Measurements from ENCODE around the gene BIN2.

Gene BIN2

DNA sequence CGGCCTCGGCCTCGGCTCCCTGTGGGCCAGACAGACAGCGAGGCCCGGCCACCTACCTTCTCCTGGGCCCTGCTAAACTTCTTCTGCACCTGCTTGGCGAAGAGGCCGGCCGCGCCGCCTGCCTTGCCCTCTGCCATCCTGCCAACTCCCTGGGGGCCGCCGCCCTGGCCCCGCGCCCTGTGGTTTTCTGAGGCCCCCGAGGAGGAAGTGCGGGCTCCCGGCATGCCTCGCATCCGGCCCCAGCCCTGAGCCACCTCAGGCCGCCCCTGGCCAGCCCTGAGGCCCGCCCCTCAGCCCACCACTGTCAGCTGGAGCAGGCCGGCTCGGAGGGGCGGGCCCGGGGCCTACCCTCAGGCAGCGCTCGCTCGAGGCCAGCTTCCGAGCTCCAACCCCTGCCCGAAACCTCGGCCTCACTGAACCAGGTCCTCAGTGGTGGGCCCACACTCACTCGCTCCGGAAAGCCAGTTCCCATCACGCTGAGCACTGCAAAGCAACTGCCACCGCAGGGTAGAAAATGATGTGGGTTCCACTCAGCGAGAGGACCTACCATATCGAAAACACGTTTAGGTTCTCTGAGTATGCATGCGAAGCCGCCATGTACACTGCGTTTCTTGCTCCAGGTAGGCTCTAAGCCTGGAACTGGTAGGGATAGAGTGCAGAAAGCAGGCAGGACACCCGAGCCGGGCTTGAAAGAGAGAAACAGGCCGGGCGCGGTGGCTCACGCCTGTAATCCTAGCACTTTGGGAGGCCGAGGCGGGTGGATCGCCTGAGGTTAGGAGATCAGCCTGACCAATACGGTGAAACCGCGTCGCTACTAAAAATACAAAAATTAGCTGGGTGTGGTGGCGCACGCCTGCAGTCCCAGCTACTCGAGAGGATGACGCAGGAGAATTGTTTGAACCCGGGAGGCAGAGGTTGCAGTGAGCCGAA, at the start of gene BIN2:
Gene BIN2, minus strand, starts transcription at position 209 of the 930 bp plus-strand sequence. Its CDS starts 72 bp downstream, at position 137.
- DNase-seq = peak; percentile 28 to 40

- peak in 1 of 2 donors; percentile 38 for DNase-seq
Measured at GRCh38 chr12:51373187-51373586, 49.2 kb upstream of the BIN2 start.

- DNase-seq = no peak
Measured at GRCh38 chr12:51372021-51372420, 48.0 kb upstream of the BIN2 start.

DNA sequence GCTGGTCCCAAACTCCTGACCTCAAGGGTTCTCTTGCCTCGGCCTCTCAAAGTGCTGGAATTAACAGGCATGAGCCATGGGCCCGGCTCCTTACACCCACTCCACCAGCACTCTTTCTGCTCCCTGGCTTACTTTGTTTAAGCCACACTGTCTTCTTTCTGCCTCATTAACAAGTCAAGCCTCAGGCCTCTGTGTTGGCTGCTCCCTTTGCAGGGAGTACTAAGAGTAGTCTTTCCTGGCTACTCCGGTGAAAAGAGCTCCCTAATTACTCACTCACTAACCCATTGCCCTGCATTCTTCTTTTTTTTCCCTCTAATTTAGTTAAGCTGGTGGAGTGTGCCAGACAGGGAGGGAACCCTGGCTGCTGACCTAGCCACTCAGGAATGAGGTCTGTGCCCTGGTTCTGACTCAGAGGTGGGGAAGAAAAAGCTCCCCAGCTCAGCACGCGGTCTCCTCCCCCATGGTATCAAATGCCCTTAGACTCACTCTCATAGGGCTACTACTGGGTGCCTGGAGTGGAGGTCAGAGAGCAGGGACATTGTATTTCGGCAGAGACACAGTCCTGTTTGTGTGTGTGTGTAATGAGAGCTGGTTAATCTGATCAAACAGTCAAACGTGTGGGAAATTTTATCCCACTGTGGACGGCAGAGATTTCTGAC, 47.5 kb upstream of the BIN2 start:
- DNase-seq = no peak

DNA sequence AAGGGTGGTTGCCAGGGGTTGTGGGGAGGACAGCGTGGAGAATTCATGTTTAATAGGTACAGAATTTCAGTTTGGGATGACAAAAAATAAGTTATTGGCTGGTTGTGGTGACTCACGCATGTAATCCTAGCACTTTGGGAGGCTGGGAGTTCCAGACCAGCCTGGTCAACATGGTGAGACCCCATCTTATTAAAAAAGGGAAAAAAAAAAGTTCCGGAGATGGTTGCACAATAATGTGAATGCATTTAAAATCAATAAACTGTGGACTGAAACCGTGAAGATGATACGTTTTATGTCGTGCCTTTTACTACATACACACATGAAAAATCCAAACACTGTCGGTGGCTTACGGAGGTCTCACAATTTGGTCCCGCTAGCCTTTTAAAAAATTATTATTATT, 46.7 kb upstream of the BIN2 start:
- no peak for DNase-seq

GRCh38 chr12:51369581-51369980, 45.6 kb upstream of the BIN2 start:
- no peak for DNase-seq

DNA sequence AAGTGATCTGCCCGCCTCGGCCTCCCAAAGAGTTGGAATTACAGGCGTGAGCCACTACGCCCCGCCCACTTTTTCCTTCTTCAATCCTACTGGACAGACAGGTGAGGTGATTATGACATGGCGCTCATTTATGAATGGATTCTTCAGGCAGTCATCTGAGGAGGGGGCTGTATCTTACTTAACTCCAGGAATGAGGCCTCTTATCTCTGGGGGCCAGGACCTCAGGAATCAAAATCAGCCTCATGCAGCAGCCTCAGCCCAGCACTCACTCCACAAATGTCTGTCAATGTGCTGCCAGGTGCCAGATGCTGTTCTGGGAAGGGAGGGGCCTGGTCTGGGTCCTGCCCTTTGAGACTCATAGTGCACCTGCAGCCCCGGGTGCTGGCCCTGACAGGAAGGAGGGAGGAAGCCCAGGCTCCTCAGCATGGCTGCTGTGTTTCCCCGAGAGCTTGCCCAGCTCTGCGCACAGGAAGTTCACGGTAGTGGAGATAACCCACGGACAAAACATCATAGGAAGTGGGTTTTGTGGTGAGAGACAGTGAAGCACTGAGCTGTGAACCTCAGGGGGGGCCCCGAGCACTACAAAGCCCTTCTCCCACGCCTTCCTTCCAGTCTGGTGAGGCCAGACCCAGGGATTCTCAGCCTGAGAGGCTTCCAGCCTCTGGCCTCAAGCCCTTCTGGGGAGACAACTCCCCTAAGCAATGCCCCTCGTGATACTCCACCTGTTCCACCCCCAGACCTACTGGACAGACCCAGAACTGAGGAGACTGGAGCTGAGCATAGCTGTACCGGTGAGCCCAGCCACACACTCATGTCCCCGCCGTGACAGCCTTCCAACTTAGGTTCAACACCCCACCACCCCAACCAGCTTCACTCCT, 44.9 kb upstream of the BIN2 start:
- DNase-seq = peak; percentile 32 to 97

DNA sequence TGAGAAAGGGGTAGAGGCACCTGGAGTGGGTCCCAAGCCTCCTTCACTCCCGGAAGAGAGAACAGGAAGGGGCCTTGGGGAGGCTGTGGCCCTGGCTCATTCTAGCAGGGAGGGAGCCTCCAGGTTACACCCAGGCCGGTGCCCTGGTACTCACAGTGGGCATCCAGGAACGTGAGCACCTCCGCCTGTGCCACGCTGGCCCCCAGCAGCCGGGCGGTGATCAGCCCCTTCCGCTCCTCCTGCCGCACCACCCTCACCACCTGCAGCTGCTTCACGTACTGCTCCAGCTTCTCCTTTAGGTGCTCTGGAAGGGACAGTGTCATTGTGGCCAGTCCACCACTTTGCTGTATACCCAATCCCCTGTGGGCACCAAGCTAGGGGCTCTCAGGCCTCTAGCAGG, 41.3 kb upstream of the BIN2 start:
- DNase-seq = no peak

DNA sequence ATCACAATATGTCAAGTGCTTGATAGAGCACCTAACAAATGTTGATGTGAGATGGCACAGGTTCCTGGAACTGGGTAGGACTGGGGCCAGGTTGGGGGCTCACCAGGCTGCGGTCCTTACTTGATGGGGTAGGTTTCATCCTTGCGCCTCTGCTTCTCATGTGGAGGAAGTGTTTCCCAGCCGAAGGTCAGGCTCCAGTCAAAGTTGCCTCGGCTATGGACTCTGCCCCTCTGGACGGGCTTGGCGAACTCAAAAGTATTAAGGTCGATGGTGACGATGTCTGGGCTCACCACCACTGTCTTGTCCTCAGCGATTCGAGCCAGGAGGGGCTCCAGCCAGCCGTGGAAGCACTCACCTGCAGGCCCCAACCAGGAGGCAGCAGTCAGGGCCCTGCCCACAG, 40.0 kb upstream of the BIN2 start:
- no peak for DNase-seq

DNA sequence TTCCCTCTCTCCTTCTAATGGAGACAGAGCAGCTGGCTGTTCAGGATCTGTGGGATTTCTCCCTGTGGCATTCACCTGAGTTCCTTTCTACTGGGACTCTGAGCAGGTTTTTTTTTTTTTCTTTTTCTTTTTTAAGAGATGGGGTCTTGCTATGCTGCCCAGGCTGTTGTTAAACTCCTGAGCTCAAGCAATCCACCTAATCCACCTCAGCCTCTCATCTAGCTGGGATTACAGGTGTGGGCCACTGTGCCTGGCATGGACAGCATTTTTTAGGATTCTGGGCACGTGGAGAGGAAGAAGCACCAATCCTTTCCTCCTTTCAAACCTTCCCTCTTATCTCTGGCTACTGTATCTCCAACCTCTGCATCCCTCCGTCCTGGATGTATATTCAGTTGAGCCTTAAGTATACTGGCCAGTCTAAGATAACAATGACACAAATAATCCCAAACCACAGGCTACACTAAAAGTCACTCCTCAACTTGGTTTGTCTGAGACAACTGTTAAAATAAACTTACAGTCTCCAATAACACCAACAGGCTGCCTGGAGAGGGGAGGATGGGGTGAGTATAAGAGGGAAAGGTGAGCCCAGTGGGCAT, 38.9 kb upstream of the BIN2 start:
- DNase-seq = no peak

DNA sequence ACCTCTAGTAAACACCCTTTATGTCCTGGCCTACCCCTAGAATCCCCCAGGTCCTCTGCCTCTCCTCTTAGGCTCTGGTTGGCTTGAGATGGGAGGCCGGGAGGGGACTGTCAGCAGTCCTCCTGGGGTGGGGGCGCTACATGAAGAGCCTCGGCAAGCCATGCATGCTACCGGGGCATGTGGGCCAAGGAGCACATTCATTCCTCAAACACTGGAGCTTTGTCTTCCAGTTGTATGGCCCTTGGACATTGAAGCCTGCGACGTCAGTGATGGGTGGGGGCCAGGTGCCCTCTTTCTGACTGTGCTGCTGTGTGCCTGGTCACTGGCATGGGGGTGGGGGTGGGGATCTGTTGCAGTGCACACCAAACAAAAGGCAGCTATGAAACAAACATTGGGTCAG, 38.3 kb upstream of the BIN2 start:
- DNase-seq = no peak

- DNase-seq = no peak
Measured at GRCh38 chr12:51361161-51362016, 37.4 kb upstream of the BIN2 start.

DNA sequence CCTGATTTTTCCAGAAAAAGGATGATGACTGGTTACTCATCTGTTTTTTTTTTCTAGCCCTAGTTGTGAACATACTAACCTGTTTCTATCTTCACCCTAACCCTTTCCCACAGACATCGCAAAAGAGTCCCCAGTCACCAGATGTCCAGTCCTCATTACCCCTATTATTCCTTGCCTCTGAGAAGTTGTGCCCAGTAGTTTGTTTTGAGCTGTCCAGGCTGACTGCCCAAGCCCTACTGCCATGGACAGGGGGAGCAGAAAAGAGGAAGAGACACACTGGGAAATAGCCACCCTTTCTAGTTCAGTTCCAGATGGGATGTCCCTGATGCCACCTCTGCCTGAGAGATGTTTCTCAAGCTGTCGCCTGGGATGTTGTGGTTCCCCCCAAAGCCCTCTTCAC, 36.3 kb upstream of the BIN2 start:
- DNase-seq = no peak

DNA sequence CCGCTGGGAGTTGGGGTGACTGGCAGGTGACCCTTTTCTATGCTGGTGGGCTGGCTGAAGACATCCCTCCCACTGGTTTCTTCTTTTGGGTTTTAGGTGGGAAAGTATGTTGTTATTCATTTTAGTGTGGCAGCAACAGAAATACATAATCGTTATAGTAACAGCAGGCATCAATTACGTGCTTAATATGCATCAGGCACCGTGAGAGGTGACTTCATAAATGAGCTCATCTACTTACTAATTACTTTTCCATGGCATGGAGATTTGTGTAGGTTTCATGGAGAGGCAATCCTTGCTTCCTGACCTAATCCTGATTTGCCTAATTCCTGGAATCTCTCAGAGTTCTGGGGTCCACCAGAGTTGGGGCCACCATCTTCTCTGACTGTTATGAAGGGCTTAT, 35.9 kb upstream of the BIN2 start:
- DNase-seq = no peak

DNA sequence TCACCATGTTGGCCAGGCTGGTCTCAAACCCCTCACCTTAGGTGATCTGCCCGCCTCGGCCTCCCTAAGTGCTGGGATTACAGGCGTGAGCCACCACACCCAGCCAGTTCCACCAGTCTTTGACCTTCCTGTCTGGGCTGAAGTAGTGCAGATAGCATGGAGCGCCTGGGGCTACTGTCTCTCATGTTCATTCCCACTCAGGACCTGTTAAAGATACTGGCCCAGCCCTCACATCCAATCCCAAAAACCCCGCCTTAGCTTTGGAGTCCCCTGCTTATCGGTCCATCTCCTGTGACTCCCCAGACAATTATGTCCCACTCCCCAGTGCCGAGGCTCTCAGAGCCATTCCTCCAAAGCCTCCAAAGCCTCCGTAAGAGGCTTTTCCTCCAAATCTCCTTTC, 34.5 kb upstream of the BIN2 start:
- no peak for DNase-seq

GRCh38 chr12:51357374-51358047, 33.5 kb upstream of the BIN2 start:
- DNase-seq = no peak

- DNase-seq = peak; percentile 15 to 18
Measured at GRCh38 chr12:51351913-51352532, 28.0 kb upstream of the BIN2 start.

- DNase-seq = no peak
Measured at GRCh38 chr12:51349026-51349425, 25.1 kb upstream of the BIN2 start.

DNA sequence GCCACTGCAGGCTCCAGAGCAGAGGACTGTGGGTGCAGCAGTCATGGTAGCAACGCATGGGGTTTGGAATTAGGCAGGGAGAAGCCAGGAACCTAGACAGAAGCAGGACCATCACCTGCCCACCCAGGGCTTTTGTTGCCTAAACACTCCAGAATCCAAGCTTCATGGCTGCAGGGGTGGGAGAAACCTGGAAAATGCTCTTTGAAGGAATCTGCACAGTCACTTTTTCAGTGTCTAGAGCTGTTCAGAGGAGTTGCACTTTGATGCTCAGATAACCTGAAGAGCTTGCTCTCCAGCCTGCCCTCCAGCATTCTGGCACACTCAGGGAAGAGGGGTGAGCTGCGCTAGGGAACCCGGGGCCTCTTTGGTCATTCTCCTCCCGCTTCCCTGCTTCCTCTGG, 24.1 kb upstream of the BIN2 start:
- no peak for DNase-seq

GRCh38 chr12:51346581-51346980, 22.6 kb upstream of the BIN2 start, which contains the start of gene CELA1:
Gene CELA1, minus strand, starts transcription at chr12:51346679. Its CDS starts 41 bp downstream, at chr12:51346638.
- DNase-seq = no peak

DNA sequence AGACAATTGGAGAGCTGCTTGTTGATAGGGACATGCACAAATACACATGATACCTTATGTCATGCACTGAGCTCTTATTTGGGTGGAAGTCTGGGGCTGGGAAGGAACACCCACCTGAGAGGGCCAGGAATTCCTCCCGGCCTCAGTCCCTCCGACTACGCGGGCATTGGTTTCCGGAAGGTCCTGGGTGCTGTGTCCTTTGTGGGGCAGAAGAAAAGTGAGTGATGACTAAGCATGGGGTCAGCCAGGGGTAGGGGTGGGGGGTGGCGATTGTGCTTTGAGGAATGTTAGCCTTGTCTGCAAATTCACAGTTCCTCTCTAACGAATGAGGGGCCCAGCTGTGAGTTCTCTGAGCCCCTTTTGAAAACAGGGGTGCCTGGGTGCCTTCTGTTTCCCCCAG, 21.7 kb upstream of the BIN2 start:
- DNase-seq = no peak
